ENCODE measurements around the gene TMC4.
"Not testable (repeated sequence)": the region's sequence is repeated elsewhere in the genome, so short reads cannot be mapped to it uniquely, and the experiment has no call there.

Gene TMC4

GRCh38 chr19:54209058-54209810, 36.3 kb upstream of the TMC4 start:
- H3K36me3 ChIP-seq (ENCODE audit: control insufficient read depth, insufficient read depth, low read length) = peaks cover 13% of the 10 kb centered on the region
- H3K4me3 ChIP-seq (ENCODE audit: low read length) = no peak overlapping the region
- H3K4me1 ChIP-seq (ENCODE audit: control insufficient read depth, insufficient read depth, low read length) = peaks cover 54% of the 10 kb centered on the region
- H3K27me3 ChIP-seq (ENCODE audit: control insufficient read depth, insufficient read depth, low read length) = no peaks in the 10 kb centered on the region
- H3K9me3 ChIP-seq (ENCODE audit: control insufficient read depth, low read length) = no peaks in the 10 kb centered on the region
- peak overlapping the region; percentile 42 for H3K9ac ChIP-seq (ENCODE audit: low read length)

GRCh38 chr19:54208784-54209057, 35.8 kb upstream of the TMC4 start:
- Histone ChIP-seq H3K4me3 (ENCODE audit: low read length) (no peak overlapping the region), H3K36me3 (ENCODE audit: control insufficient read depth, insufficient read depth, low read length) (peaks cover 15% of the 10 kb centered on the region), H3K27me3 (ENCODE audit: control insufficient read depth, insufficient read depth, low read length) (no peaks in the 10 kb centered on the region), H3K9me3 (ENCODE audit: control insufficient read depth, low read length) (no peaks in the 10 kb centered on the region), H3K9ac (ENCODE audit: low read length) (no peak overlapping the region), H3K4me1 (ENCODE audit: control insufficient read depth, insufficient read depth, low read length) (peaks cover 57% of the 10 kb centered on the region)

DNA sequence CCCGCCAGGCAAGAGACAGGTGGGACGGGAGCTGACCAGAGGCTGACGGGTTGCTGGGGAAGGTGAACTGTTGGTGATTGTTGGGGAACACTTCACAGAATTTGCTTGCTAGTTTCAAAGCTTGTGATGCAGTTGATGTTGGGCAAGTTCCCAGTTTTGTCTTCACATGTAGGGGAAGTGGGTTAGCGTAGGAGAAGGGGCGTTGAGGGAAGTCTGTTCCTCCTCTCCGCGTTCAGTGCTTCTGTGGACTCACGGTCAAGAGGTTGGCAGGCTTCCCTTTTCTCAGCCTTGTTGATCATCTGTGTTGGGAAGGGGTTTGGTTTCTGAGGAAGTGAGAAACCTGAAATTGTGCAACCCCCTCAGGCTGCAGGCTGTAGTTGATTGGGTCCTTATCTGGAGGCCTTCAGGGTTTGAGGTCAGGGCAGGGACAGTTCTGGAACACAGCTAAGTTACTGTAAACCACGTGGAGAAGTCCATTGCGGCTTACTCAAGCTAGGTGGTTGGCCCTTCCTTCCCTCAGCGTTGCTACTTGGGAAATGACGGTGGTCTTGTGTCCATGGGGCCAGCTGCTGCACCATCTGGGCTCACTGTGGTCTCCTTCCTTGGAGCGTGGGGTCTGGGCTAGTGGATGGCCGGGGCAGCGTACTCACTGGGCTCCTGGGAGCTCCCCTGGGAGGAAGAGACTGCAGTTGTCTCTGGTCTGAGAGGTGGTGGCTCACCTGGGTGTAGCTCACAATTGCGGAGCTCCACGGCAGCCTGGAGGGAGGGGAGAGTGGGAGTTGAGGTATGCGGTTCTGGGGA, 35.2 kb upstream of the TMC4 start:
- H3K9me3 ChIP-seq (ENCODE audit: control insufficient read depth, low read length) = no peaks in the 10 kb centered on the region
- H3K36me3 ChIP-seq (ENCODE audit: control insufficient read depth, insufficient read depth, low read length) = peaks cover 16% of the 10 kb centered on the region
- no peak overlapping the region for H3K9ac ChIP-seq (ENCODE audit: low read length)
- peaks cover 62% of the 10 kb centered on the region for H3K4me1 ChIP-seq (ENCODE audit: control insufficient read depth, insufficient read depth, low read length)
- no peak overlapping the region for H3K4me3 ChIP-seq (ENCODE audit: low read length)
- H3K27me3 ChIP-seq (ENCODE audit: control insufficient read depth, insufficient read depth, low read length) = no peaks in the 10 kb centered on the region

DNA sequence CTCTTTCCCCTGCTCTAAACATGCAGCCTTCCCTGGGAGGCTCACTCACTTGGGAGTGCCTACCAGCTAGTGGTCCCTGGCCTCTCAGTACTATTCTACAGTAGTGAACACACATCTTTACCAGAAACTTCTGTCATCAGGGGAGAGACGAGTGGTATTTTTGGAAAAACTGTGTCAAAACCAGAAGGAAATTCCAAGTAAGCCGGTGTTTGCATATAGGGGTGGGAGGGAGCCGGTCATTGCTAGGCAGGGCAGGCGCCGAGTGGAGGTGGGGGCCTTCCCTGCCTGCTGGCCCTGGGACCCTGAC, 34.7 kb upstream of the TMC4 start:
- H3K36me3 ChIP-seq (ENCODE audit: control insufficient read depth, insufficient read depth, low read length) = peaks cover 16% of the 10 kb centered on the region
- no peak overlapping the region for H3K4me3 ChIP-seq (ENCODE audit: low read length)
- no peaks in the 10 kb centered on the region for H3K27me3 ChIP-seq (ENCODE audit: control insufficient read depth, insufficient read depth, low read length)
- peaks cover 68% of the 10 kb centered on the region for H3K4me1 ChIP-seq (ENCODE audit: control insufficient read depth, insufficient read depth, low read length)
- H3K9ac ChIP-seq (ENCODE audit: low read length) = no peak overlapping the region
- no peaks in the 10 kb centered on the region for H3K9me3 ChIP-seq (ENCODE audit: control insufficient read depth, low read length)

DNA sequence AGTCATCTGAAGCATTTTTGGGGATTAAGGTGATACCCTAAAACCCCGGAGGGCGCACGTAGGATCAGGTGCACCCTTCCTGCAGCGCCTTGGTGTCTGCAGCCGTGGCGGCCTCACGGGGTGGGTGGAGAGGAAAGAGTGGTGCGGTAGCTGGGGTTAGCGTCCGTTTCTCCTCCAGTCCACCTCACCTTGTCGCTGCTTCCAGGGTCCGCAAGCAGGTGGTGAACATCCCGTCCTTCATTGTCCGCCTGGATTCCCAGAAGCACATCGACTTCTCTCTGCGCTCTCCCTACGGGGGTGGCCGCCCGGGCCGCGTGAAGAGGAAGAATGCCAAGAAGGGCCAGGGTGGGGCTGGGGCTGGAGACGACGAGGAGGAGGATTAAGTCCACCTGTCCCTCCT, 34.2 kb upstream of the TMC4 start:
- not testable (repeated sequence) for H3K9me3 ChIP-seq (ENCODE audit: control insufficient read depth, low read length); H3K9ac ChIP-seq (ENCODE audit: low read length); H3K27me3 ChIP-seq (ENCODE audit: control insufficient read depth, insufficient read depth, low read length); H3K4me3 ChIP-seq (ENCODE audit: low read length)
- H3K36me3 ChIP-seq (ENCODE audit: control insufficient read depth, insufficient read depth, low read length) = peaks cover 21% of the 10 kb centered on the region
- H3K4me1 ChIP-seq (ENCODE audit: control insufficient read depth, insufficient read depth, low read length) = peaks cover 72% of the 10 kb centered on the region

GRCh38 chr19:54206831-54207177, 33.8 kb upstream of the TMC4 start:
- H3K27me3 ChIP-seq (ENCODE audit: control insufficient read depth, insufficient read depth, low read length) = no peaks in the 10 kb centered on the region
- H3K4me3 ChIP-seq (ENCODE audit: low read length) = no peak overlapping the region
- no peaks in the 10 kb centered on the region for H3K9me3 ChIP-seq (ENCODE audit: control insufficient read depth, low read length)
- H3K36me3 ChIP-seq (ENCODE audit: control insufficient read depth, insufficient read depth, low read length) = peaks cover 22% of the 10 kb centered on the region
- H3K4me1 ChIP-seq (ENCODE audit: control insufficient read depth, insufficient read depth, low read length) = peaks cover 76% of the 10 kb centered on the region
- H3K9ac ChIP-seq (ENCODE audit: low read length) = no peak overlapping the region

DNA sequence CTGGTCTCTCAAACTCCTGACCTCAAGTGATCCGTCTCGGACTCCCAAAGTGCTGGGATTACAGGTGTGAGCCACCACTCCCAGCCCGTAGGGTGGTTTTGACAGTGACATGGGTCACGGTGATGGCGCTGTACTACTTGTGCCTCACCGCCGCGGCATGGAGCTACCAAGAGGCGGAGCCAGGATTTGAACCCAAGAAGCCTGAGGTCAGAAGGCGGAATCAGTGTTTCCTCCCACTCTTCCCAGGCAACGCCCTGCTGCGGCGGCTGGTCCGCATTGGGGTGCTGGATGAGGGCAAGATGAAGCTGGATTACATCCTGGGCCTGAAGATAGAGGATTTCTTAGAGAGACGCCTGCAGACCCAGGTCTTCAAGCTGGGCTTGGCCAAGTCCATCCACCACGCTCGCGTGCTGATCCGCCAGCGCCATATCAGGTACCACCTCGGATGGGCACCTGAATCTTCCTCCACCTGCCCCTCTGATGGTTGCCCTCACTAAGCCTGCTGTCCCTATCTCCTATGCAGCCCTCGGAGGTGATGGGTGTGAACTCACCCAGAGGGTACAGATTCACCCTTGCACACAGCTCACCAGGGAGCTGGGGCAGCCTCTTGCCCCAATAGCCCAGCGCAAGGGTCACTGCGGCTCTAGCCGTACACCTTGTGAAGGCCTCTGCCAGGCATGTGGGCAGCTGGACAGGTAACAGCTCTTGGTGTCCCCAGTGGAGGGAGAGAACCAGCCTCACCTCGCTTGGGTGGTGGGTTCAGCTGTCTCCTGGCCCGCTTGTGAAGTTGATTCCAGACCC, 33.3 kb upstream of the TMC4 start:
- peaks cover 22% of the 10 kb centered on the region for H3K36me3 ChIP-seq (ENCODE audit: control insufficient read depth, insufficient read depth, low read length)
- peaks cover 81% of the 10 kb centered on the region for H3K4me1 ChIP-seq (ENCODE audit: control insufficient read depth, insufficient read depth, low read length)
- no peaks in the 10 kb centered on the region for H3K27me3 ChIP-seq (ENCODE audit: control insufficient read depth, insufficient read depth, low read length)
- no peaks in the 10 kb centered on the region for H3K9me3 ChIP-seq (ENCODE audit: control insufficient read depth, low read length)
- H3K9ac ChIP-seq (ENCODE audit: low read length) = no peak overlapping the region
- H3K4me3 ChIP-seq (ENCODE audit: low read length) = no peak overlapping the region

DNA sequence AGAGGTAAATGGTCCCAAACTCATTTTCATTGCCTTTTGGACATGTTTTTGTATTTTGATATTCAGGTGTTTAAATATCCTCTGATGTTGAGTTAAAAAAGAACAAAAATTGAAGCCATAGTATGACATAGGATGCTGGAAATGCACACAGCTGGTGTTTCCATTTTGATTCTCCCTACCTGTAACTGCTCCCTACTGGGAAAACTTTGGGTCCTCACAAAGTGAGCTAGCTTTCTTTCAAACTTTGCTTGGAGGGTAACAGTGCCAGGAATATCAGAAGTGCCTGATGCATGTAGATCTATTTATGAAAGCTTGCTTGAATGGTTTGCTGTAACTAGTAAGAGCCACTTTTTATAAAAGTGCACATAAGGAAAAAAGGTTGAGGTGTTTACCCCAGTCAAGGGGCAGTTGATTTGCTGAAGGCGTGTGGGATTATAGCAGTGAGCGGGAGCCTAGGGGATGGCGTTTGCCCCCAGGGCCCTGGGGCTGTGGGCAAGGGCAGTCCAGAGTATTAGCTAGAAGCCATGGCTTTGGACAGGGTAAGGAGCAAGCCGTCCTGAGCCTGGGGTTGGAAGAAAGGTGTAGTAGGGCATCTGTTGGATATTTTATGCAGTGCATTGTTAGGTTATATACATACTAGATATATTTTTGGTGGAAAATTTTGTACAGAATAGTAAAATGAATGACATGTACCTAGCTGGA, 32.0 kb upstream of the TMC4 start:
- Histone ChIP-seq H3K36me3 (ENCODE audit: control insufficient read depth, insufficient read depth, low read length) (peaks cover 22% of the 10 kb centered on the region), H3K9me3 (ENCODE audit: control insufficient read depth, low read length) (no peaks in the 10 kb centered on the region), H3K27me3 (ENCODE audit: control insufficient read depth, insufficient read depth, low read length) (no peaks in the 10 kb centered on the region), H3K9ac (ENCODE audit: low read length) (no peak overlapping the region), H3K4me3 (ENCODE audit: low read length) (no peak overlapping the region), H3K4me1 (ENCODE audit: control insufficient read depth, insufficient read depth, low read length) (peaks cover 68% of the 10 kb centered on the region)

- Histone ChIP-seq H3K4me1 (ENCODE audit: control insufficient read depth, insufficient read depth, low read length) (peaks cover 51% of the 10 kb centered on the region), H3K36me3 (ENCODE audit: control insufficient read depth, insufficient read depth, low read length) (peaks cover 22% of the 10 kb centered on the region), H3K9ac (ENCODE audit: low read length) (peak overlapping the region; percentile 11), H3K27me3 (ENCODE audit: control insufficient read depth, insufficient read depth, low read length) (no peaks in the 10 kb centered on the region), H3K4me3 (ENCODE audit: low read length) (no peak overlapping the region), H3K9me3 (ENCODE audit: control insufficient read depth, low read length) (no peaks in the 10 kb centered on the region)
Measured at GRCh38 chr19:54203151-54203611, 30.2 kb upstream of the TMC4 start.

GRCh38 chr19:54201980-54202379, 29.0 kb upstream of the TMC4 start:
- H3K9ac ChIP-seq (ENCODE audit: low read length) = peak overlapping the region; percentile 94
- no peaks in the 10 kb centered on the region for H3K9me3 ChIP-seq (ENCODE audit: control insufficient read depth, low read length)
- H3K4me3 ChIP-seq (ENCODE audit: low read length) = no peak overlapping the region
- no peaks in the 10 kb centered on the region for H3K27me3 ChIP-seq (ENCODE audit: control insufficient read depth, insufficient read depth, low read length)
- H3K4me1 ChIP-seq (ENCODE audit: control insufficient read depth, insufficient read depth, low read length) = peaks cover 46% of the 10 kb centered on the region
- peaks cover 19% of the 10 kb centered on the region for H3K36me3 ChIP-seq (ENCODE audit: control insufficient read depth, insufficient read depth, low read length)

DNA sequence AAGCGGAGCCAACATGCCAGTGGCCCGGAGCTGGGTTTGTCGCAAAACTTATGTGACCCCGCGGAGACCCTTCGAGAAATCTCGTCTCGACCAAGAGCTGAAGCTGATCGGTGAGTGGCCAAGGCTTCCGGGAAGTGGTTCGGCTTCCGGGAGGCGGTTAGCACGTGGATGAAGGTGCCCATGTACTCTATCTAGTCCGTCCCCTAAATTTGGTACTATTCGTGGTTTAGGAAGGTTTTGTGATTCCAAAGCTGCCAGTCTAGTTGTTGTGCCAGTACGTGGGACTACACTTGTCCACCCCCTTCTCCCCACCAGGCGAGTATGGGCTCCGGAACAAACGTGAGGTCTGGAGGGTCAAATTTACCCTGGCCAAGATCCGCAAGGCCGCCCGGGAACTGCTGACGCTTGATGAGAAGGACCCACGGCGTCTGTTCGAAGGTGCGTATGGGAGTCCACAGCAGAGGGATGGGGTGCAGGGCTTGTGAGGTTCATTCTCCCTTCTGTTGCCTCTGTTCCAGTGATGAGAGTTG, 28.3 kb upstream of the TMC4 start:
- Histone ChIP-seq H3K4me1 (ENCODE audit: control insufficient read depth, insufficient read depth, low read length) (peaks cover 39% of the 10 kb centered on the region), H3K9me3 (ENCODE audit: control insufficient read depth, low read length) (no peaks in the 10 kb centered on the region), H3K4me3 (ENCODE audit: low read length) (peak overlapping the region; percentile 31), H3K9ac (ENCODE audit: low read length) (peak overlapping the region; percentile 94), H3K36me3 (ENCODE audit: control insufficient read depth, insufficient read depth, low read length) (peaks cover 12% of the 10 kb centered on the region), H3K27me3 (ENCODE audit: control insufficient read depth, insufficient read depth, low read length) (no peaks in the 10 kb centered on the region)
